A549 treated with Hydrocortisone at 1 μM for 4 hours (cell line): ENCODE measurements around the gene DDX47. TPM values are rescaled to one million over a fixed set of nuclear protein-coding genes. Genes with fewer than 3 reads are reported as not detected.

ENCODE experiments used
- total RNA-seq: library from RNA; stranded (reverse); fragments of 200-300 nt; extraction: Qiagen RNA extraction; gene quantifications from 5 replicates; pipeline ENCODE4 v1.2.3, GENCODE V29; 2022

The DDX47 gene
- 74.8 to 98.7 TPM (median 79.8 TPM) in 5 replicates for total RNA-seq

GRCh38 chr12:12813120-12814101, at the start of gene DDX47:
Gene DDX47, plus strand, starts transcription at chr12:12813346. Its CDS starts 22 bp downstream, at chr12:12813368.

GRCh38 chr12:12784911-12785814, 28.0 kb upstream of the DDX47 start, which contains the start of gene APOLD1:
Gene APOLD1, plus strand, starts transcription at chr12:12785659. Its CDS starts 33 bp downstream, at chr12:12785692.

Other genes starting within 250 kb of the DDX47 start
- gene CREBL2, start 201.5 kb upstream of the DDX47 start, total RNA-seq = 16.6 to 23.5 TPM (median 17.3 TPM) in 5 replicates
- 0.70 to 1.0 TPM (median 0.90 TPM) in 5 replicates for gene GPR19, start 117.2 kb upstream of the DDX47 start, total RNA-seq
- gene CDKN1B, start 96.0 kb upstream of the DDX47 start, total RNA-seq = 14.5 to 17.5 TPM (median 15.9 TPM) in 5 replicates
- gene APOLD1, start 27.7 kb upstream of the DDX47 start, total RNA-seq = 0.21 to 0.43 TPM (median 0.30 TPM) in 5 replicates
- gene GPRC5A, start 78.2 kb downstream of the DDX47 start, total RNA-seq = 230 to 315 TPM (median 290 TPM) in 5 replicates
- not detected in 5 replicates for gene GPRC5D, start 138.8 kb downstream of the DDX47 start, total RNA-seq
- gene HEBP1, start 186.9 kb downstream of the DDX47 start, total RNA-seq = 49.8 to 57.1 TPM (median 55.2 TPM) in 5 replicates
- gene FAM234B, start 231.0 kb downstream of the DDX47 start, total RNA-seq = 3.4 to 4.7 TPM (median 4.5 TPM) in 5 replicates